Effector CD8-positive, alpha-beta T cell (primary cell): Measurements from ENCODE around the gene MAPKAPK3.
"Not testable (repeated sequence)": the region's sequence is repeated elsewhere in the genome, so short reads cannot be mapped to it uniquely, and the experiment has no call there.

Source experiments
- DNase-seq: peaks from one replicate; lab custom pipeline; 2025; lab: John Stamatoyannopoulos, UW

The MAPKAPK3 gene

DNA sequence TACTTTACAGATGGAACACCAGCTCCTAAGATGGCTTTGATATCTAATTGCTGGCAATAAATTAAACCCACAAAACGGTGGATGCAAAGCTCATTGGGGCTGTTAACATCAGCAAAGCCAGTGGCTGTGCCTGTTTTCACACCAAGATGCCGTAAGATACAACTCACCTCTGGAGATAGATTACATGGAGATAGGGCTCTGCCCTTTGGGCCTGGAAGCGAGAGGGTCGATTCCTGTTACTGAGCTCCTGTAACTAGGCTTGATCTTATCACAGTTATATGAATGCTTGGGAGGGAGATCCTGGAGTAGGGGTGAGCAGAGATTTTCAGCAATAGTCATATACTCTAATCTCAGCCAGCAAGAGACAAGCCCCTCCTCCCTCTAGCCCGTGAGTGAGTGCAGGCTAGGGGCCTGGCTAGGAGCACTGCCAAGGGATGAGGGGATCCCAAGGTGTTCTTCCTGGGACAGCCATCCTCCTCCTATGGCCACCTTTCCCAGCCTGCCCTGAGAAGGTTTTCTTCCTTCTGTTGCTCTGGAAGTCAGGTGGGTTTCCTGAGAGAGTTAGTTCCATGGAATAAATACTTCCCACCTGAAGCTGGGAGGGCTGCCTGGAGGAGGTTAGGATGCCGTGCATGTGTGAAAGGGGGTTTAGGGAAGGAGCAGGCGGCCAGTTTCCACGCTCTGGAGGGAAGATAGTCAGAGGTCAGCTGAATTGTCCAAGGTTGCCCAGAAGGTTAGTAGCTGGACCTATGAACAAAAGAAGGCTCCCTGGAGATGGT is 39.7 kb downstream of the MAPKAPK3 start:
- no peak for DNase-seq

DNA sequence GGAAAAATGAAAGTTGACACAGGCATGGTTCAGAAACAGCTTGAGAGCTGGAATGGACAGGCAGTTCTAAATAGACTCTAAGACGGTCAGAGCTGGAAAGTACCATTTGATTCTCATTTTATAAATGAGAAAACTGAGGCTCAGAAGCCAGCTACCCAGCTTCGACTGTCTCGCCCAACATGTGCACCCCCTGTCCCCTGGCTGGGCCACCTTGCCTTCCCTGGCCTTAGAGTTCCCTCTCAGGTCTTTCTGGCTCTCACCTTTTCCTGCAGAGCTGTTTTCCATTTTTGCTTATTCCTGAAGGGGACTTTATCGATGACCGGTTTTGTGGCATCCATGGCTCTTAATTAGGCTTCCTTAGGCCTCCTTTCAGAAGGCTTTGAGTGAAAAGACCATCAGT is 40.5 kb downstream of the MAPKAPK3 start:
- DNase-seq, result no peak

GRCh38 chr3:50657816-50658215 is 40.9 kb downstream of the MAPKAPK3 start:
- DNase-seq, result no peak

DNA sequence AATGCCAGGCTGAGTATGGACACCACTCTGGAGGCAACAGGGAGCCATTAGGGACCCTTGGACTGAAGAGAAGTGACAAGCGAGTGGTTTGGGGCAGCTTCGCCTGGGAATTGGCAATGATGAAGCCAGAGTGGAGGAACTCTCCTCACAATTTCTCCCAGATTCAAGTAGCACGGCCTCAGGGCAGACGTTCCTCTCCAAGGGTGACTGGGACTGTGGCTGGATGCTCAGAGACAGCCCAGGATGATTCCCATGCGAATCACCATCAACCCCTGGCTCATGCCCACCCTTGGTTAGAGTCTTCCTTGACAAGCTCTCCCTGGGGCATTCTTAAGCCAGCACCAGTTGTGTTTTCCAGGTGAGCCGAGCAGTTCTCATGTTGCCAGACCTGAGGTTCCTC is 41.5 kb downstream of the MAPKAPK3 start:
- DNase-seq, result no peak

- no peak for DNase-seq
Measured at GRCh38 chr3:50658831-50659230, 41.9 kb downstream of the MAPKAPK3 start.

- no peak for DNase-seq
Measured at GRCh38 chr3:50660386-50660785, 43.4 kb downstream of the MAPKAPK3 start.

GRCh38 chr3:50661321-50661837 is 44.4 kb downstream of the MAPKAPK3 start:
- no peak for DNase-seq

DNA sequence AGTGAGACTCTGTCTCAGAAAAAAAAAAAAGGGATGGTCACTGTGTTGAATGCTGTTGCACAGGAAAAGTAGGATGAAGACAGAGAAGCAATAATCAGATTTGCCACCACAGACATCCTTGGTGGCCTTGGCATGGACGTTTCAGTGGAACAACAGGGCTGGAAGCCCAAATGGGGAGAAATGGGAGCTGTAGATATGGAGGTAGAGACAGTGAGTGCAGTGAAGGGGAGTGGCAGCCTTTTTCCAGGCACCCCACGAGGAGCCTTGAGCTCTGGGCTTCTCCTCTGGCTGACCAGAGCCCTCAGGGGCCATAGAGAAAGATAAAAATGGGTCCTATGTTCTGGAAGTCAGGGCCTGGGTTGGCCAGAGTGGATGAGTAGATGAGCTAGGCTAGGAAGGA is 45.5 kb downstream of the MAPKAPK3 start:
- DNase-seq, result no peak

GRCh38 chr3:50665081-50665840 is 48.3 kb downstream of the MAPKAPK3 start:
- no peak for DNase-seq

DNA sequence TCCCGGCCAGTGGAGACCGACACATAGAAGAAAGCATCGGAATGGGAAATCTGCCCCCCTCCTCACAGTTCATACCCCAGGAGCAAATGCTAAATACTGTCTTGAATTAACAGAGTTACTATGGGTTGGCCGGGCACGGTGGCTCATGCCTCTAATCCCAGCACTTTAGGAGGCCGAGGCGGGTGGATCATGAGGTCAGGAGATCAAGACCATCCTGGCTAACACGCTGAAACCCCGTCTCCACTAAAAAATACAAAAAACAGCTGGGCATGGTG is 48.8 kb downstream of the MAPKAPK3 start:
- DNase-seq, result not testable (repeated sequence)

GRCh38 chr3:50666837-50667236 is 49.9 kb downstream of the MAPKAPK3 start:
- no peak for DNase-seq

GRCh38 chr3:50671331-50671730 is 54.4 kb downstream of the MAPKAPK3 start:
- no peak for DNase-seq

- no peak for DNase-seq
Measured at GRCh38 chr3:50672656-50673055, 55.7 kb downstream of the MAPKAPK3 start.

- no peak for DNase-seq
Measured at GRCh38 chr3:50673931-50674330, 57.0 kb downstream of the MAPKAPK3 start.

- DNase-seq, result peak; percentile 29
Measured at GRCh38 chr3:50674349-50675178, 57.6 kb downstream of the MAPKAPK3 start, which contains the start of gene DOCK3. Gene DOCK3, plus strand, starts transcription at chr3:50674927. Its CDS starts 337 bp downstream, at chr3:50675264.

GRCh38 chr3:50675179-50676030 is 58.5 kb downstream of the MAPKAPK3 start:
- DNase-seq, result peak; percentile 22

DNA sequence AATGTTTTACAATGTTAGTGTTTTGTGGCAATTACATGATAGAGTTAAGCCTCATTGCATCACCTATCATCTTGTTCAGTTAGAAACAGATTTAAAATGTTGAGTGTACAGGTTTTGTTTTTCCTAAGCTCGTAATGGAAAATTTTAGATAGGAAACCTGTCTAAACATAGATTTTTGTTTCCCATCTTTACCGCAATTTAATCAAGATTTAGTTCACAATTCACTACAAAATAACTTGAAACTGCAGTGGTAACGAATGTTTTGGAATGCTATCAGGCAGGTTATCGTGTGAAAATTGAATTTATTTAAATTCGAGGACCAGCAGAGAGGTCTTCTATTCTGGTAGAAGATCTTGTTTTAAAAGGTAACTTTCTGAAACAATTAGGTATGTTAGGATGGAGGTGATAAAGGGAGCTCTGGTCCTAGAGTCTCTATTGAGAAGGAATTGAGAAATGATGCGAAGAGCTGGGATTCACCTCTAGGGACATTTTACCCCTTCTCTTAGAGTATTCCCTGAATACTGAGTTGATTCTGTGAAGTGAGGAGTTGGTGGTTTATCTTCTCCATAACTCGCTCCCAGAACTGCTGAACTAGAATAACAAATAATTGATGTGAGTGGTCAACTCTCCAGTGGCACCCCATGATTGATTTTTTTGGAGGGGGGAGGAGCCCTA is 59.2 kb downstream of the MAPKAPK3 start:
- no peak for DNase-seq

- DNase-seq, result no peak
Measured at GRCh38 chr3:50687127-50687751, 70.3 kb downstream of the MAPKAPK3 start.

DNA sequence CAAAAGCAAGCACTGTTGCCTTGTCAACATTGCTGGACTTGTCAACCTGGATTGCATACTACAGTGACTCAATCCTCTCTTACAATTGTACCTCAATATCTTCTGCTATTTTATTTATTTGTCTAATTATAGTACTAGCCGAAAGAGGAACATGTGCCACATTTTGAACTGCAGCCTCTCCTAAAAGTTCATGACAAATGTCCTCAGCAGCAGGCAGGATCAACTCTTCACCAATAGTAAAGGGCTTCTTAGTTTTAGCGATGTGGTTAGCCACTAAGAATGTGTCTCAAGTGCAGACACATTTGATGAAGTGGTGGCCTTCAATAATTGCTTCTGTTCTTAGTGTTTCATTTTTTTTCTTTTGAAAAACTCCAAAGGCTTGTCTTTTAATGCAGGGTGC is 71.0 kb downstream of the MAPKAPK3 start:
- DNase-seq, result no peak

DNA sequence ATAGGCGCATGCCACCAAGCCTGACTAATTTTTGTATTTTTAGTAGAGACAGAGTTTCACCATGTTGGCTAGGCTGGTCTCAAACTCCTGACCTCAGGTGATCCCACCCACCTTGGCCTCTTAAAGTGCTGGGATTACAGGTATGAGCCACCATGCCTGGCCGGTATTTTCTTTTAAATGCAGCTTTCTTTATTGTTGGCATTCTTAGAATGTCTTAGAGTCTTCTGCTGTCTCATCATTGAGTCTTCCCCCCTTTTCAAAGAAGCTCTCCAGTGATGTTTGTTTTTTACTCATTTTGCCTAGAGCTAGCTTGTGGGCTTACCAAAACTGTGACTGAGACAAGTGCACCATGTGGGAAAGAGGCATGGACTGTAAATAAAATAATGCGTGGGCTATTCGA is 71.7 kb downstream of the MAPKAPK3 start:
- DNase-seq, result not testable (repeated sequence)
